Measurements from ENCODE around the gene HP1BP3. TPM values are rescaled to one million over a fixed set of nuclear protein-coding genes. Genes with fewer than 3 reads are reported as not detected.

HP1BP3 gene
- total and polyA plus RNA-seq, 2 experiments from 2014 or later, result 89.1 to 112 TPM

DNA sequence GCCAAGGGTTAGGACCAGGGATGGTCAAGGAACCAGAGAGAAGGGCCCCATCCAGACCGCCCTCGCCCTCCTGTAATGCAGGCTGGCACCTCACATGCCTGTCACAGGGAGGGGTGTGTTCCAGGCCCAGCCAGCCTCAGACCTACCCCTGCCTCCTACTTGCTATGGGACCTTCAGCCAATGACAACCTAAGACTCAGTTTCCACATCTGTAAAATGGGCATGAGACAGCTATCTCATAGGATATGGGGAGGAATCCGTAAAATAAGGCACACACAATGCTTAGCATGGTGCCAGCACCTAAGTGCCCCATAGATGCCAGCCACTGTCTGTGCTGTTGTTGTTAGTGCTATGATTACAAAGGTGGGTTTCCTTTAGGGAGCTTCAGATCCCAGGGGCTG, 77.2 kb downstream of the HP1BP3 start (continued):
- TF ChIP-seq EZH2 (IDR thresholded peaks at IDR 0.05; ENCODE audit: low read depth, unreplicated experiment) (no peak), JUNB (IDR thresholded peaks at IDR 0.05; ENCODE audit: unreplicated experiment) (no peak), ZNF462 (CRISPR knock-in tag; IDR thresholded peaks at IDR 0.05) (no peak), POLR2AphosphoS5 (IDR thresholded peaks at IDR 0.05; ENCODE audit: low read depth) (no peak), ZNF114 (CRISPR knock-in tag; IDR thresholded peaks at IDR 0.05) (no peak)

- Histone ChIP-seq H3K9me2 (ENCODE audit: insufficient read depth) (no peaks in the 10 kb centered on the region), H3K4me2 (no peak overlapping the region), H4K20me1 (replicated peaks; ENCODE audit: insufficient read depth) (peaks cover 4% of the 10 kb centered on the region; the same call in 1 of the 2 replicates), H3F3A (replicated peaks; ENCODE audit: low read depth) (0 out of 2 replicates have a peak, but pooled peaks cover 4% of the 10 kb centered on the region), H3K36me3 (ENCODE audit: insufficient read depth) (no peaks in the 10 kb centered on the region; the same call in 1 of the 2 replicates), H3K4me1 (ENCODE audit: insufficient read depth) (no peaks in the 10 kb centered on the region), H2AFZ (no peak overlapping the region), H3K27ac (ENCODE audit: low read depth) (no peak overlapping the region), H3K27me3 (ENCODE audit: insufficient read depth) (no peaks in the 10 kb centered on the region), H3K79me2 (replicated peaks; ENCODE audit: insufficient read depth) (no peaks in the 10 kb centered on the region), H3K4me3 (no peak overlapping the region)
- no peak for DNase-seq (ENCODE audit: low spot score)
- ATAC-seq, result no peak
- TF ChIP-seq ZNF114 (CRISPR knock-in tag; IDR thresholded peaks at IDR 0.05) (no peak), JUNB (IDR thresholded peaks at IDR 0.05; ENCODE audit: unreplicated experiment) (no peak), EZH2phosphoT487 (IDR thresholded peaks at IDR 0.05; ENCODE audit: unreplicated experiment) (no peak), EZH2 (IDR thresholded peaks at IDR 0.05; ENCODE audit: low read depth, unreplicated experiment) (no peak)
- TF ChIP-seq, protein P1, sequence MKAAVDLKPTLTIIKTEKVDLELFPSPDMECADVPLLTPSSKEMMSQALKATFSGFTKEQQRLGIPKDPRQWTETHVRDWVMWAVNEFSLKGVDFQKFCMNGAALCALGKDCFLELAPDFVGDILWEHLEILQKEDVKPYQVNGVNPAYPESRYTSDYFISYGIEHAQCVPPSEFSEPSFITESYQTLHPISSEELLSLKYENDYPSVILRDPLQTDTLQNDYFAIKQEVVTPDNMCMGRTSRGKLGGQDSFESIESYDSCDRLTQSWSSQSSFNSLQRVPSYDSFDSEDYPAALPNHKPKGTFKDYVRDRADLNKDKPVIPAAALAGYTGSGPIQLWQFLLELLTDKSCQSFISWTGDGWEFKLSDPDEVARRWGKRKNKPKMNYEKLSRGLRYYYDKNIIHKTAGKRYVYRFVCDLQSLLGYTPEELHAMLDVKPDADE (IDR thresholded peaks at IDR 0.05), result no peak
- TF ChIP-seq, protein P2, sequence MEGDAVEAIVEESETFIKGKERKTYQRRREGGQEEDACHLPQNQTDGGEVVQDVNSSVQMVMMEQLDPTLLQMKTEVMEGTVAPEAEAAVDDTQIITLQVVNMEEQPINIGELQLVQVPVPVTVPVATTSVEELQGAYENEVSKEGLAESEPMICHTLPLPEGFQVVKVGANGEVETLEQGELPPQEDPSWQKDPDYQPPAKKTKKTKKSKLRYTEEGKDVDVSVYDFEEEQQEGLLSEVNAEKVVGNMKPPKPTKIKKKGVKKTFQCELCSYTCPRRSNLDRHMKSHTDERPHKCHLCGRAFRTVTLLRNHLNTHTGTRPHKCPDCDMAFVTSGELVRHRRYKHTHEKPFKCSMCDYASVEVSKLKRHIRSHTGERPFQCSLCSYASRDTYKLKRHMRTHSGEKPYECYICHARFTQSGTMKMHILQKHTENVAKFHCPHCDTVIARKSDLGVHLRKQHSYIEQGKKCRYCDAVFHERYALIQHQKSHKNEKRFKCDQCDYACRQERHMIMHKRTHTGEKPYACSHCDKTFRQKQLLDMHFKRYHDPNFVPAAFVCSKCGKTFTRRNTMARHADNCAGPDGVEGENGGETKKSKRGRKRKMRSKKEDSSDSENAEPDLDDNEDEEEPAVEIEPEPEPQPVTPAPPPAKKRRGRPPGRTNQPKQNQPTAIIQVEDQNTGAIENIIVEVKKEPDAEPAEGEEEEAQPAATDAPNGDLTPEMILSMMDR (conservative IDR thresholded peaks at IDR 0.05; ENCODE audit: low read depth in 2 of 2), result no peak
- H3K27me3 Mint-ChIP-seq (ENCODE audit: insufficient read depth, low read depth, poor library complexity), result peaks cover 8% of the 10 kb centered on the region
- H3K36me3 Mint-ChIP-seq (ENCODE audit: low read depth), result peaks cover 29% of the 10 kb centered on the region
- H3K4me3 Mint-ChIP-seq, result no peak overlapping the region
- H3K27ac Mint-ChIP-seq, result no peak overlapping the region
- no peaks in the 10 kb centered on the region for H3K4me1 Mint-ChIP-seq
- no peaks in the 10 kb centered on the region for H3K9me3 Mint-ChIP-seq
These were observed 78.2 kb downstream of the HP1BP3 start for GRCh38 chr1:20708891-20709290.
